Ishikawa (cell line): ENCODE measurements around the gene WWC1.

Source experiments
- CEBPB ChIP-seq: IDR thresholded peaks from 2 replicates; pipeline ENCODE4 v1.6.1; 2012
- CREB1 ChIP-seq: IDR thresholded peaks from 2 replicates; pipeline ENCODE4 v1.6.1; 2012; ENCODE audit warnings: low read depth
- EGR1 ChIP-seq: IDR thresholded peaks from 2 replicates; pipeline ENCODE4 v1.6.1; 2012
- EP300 ChIP-seq: IDR thresholded peaks from 2 replicates; pipeline ENCODE4 v1.6.1; 2012; ENCODE audit warnings: borderline replicate concordance
- FOXM1 ChIP-seq: IDR thresholded peaks from 2 replicates; pipeline ENCODE4 v1.6.1; 2012; ENCODE audit warnings: low read depth, borderline replicate concordance
- MAX ChIP-seq: IDR thresholded peaks from 2 replicates; pipeline ENCODE4 v1.6.1; 2012
- NFIC ChIP-seq: IDR thresholded peaks from 2 replicates; pipeline ENCODE4 v1.6.1; 2012
- RAD21 ChIP-seq: IDR thresholded peaks from 2 replicates; pipeline ENCODE4 v1.6.1; 2012; ENCODE audit warnings: low read depth
- TAF1 ChIP-seq: IDR thresholded peaks from 2 replicates; pipeline ENCODE4 v1.6.1; 2012; ENCODE audit warnings: low read depth, mild to moderate bottlenecking
- TCF12 ChIP-seq: IDR thresholded peaks from 2 replicates; pipeline ENCODE4 v1.6.1; 2012; ENCODE audit warnings: low read depth
- TEAD4 ChIP-seq: IDR thresholded peaks from 2 replicates; pipeline ENCODE4 v1.6.1; 2012
- USF1 ChIP-seq: IDR thresholded peaks from 2 replicates; pipeline ENCODE4 v1.6.1; 2012
- YY1 ChIP-seq: IDR thresholded peaks from 2 replicates; pipeline ENCODE4 v1.6.1; 2012; ENCODE audit warnings: low read depth
- ZBTB7A ChIP-seq: IDR thresholded peaks from 2 replicates; pipeline ENCODE4 v1.6.1; 2012; ENCODE audit warnings: low read depth
- TF ChIP-seq, protein P1 (sequence below): IDR thresholded peaks from 2 replicates; pipeline ENCODE4 v1.6.1; 2012; ENCODE audit warnings: low read depth, mild to moderate bottlenecking

The WWC1 gene

GRCh38 chr5:168486136-168486879 is 194.9 kb downstream of the WWC1 start, which contains the start of gene RARS1:
Gene RARS1 (plus strand): TSS chr5:168486471. CDS start chr5:168486499, 28 bp downstream.
- TF ChIP-seq EGR1 (no peak), RAD21 (peak; percentile 62; the same call in 1 of the 2 replicates), ZBTB7A (no peak), NFIC (no peak), TCF12 (peak; percentile 70; the same call in 1 of the 2 replicates), YY1 (peak; percentile 59), EP300 (peak; percentile 29; the same call in 1 of the 2 replicates), MAX (peak; percentile 77), CREB1 (0 out of 2 replicates have a peak, but pooled peaks have one; percentile 13), TAF1 (peak; percentile 91), TEAD4 (no peak), USF1 (no peak), CEBPB (no peak), FOXM1 (no peak)
- TF ChIP-seq, protein P1, sequence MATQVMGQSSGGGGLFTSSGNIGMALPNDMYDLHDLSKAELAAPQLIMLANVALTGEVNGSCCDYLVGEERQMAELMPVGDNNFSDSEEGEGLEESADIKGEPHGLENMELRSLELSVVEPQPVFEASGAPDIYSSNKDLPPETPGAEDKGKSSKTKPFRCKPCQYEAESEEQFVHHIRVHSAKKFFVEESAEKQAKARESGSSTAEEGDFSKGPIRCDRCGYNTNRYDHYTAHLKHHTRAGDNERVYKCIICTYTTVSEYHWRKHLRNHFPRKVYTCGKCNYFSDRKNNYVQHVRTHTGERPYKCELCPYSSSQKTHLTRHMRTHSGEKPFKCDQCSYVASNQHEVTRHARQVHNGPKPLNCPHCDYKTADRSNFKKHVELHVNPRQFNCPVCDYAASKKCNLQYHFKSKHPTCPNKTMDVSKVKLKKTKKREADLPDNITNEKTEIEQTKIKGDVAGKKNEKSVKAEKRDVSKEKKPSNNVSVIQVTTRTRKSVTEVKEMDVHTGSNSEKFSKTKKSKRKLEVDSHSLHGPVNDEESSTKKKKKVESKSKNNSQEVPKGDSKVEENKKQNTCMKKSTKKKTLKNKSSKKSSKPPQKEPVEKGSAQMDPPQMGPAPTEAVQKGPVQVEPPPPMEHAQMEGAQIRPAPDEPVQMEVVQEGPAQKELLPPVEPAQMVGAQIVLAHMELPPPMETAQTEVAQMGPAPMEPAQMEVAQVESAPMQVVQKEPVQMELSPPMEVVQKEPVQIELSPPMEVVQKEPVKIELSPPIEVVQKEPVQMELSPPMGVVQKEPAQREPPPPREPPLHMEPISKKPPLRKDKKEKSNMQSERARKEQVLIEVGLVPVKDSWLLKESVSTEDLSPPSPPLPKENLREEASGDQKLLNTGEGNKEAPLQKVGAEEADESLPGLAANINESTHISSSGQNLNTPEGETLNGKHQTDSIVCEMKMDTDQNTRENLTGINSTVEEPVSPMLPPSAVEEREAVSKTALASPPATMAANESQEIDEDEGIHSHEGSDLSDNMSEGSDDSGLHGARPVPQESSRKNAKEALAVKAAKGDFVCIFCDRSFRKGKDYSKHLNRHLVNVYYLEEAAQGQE, result peak; percentile 55

DNA sequence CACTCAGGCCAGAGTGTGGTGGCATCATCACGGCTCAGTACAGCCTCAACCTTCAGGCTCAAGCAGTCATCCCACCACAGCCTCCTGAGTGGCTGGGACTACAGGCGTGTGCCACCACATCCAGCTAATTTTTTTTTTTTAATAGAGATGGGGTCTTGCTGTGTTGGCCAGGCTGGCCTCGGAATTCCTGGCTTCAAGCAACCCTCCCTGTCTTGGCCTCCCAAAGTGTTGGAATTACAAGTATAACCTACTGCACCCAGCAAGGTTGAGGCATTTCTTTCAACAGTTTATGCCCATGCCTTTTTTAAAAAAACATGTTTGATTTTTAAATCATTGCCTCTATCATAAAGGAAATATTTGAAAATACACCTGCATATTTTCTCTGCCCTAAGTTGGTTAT is 197.6 kb downstream of the WWC1 start:
- TF ChIP-seq MAX, result no peak
- no peak for TF ChIP-seq NFIC
- TF ChIP-seq RAD21, result no peak
- no peak for TF ChIP-seq EGR1
- no peak for TF ChIP-seq TAF1
- no peak for TF ChIP-seq ZBTB7A
- no peak for TF ChIP-seq USF1
- no peak for TF ChIP-seq TEAD4
- TF ChIP-seq YY1, result no peak

DNA sequence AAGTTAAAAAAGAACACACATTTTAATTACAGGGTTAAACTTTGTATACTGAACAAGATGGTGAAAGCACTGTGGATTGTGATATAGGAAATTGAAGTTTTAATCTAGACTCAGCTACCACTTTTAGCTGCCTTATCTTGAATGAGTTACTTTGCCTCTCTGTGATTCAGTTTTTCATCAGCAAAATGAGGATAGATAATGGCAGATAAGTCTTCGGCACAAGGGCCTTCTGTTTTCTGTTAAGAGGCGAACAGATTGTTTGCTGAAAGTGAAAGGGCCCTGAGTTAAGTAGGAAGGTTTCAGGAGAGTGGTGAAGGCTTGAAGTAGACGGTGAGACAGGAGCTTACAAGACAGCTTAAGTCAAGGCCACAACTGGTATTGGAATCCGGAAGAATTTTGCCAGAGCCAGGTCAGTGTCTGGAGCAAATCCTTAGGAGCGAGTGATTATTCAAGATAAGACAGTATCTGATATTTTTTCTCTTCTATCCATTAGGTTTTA is 202.7 kb downstream of the WWC1 start:
- TF ChIP-seq TEAD4 (no peak), TCF12 (no peak), ZBTB7A (no peak), YY1 (no peak), TAF1 (no peak), USF1 (no peak), FOXM1 (no peak), RAD21 (no peak), MAX (no peak), CREB1 (no peak), EP300 (no peak), NFIC (no peak), EGR1 (no peak), CEBPB (no peak)
- TF ChIP-seq, protein P1, result no peak

DNA sequence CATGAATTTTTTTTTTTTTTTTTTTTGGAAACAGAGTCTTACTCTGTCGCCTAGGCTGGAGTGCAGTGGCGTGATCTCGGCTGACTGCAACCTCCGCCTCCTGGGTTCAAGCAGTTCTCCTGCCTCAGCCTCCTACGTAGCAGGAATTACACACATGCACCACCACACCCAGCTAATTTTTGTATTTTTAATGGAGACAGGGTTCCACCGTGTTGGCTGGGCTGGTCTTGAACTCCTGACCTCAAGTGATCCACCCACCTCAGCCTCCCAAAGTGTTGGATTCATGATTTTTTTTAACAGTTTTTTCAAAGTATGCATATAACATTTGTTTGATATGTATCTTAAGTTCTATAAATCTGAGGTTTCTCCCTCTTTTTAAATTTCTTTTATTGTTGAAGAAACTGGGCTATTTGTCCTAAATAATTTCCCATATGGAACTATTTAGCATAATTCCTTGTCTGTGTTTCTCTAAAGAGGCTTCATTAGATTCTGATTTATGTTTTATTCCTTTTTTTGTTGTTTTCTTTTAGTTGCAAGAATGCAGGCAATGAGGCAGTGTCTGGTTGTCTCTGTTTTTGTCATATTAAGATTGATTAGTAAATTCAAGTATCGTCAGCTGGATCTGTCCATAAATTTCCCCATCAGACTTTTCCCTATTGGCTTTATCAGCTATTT is 211.3 kb downstream of the WWC1 start:
- TF ChIP-seq MAX (no peak), YY1 (no peak), EP300 (no peak), TEAD4 (no peak), CREB1 (no peak), ZBTB7A (no peak)
